ENCODE measurements around the gene BMP7. TPM values are rescaled to one million over a fixed set of nuclear protein-coding genes. Genes with fewer than 3 reads are reported as not detected.

Gene BMP7
- total and polyA plus RNA-seq, 12 donors = 0.72 to 19.2 (median 4.1) TPM

DNA sequence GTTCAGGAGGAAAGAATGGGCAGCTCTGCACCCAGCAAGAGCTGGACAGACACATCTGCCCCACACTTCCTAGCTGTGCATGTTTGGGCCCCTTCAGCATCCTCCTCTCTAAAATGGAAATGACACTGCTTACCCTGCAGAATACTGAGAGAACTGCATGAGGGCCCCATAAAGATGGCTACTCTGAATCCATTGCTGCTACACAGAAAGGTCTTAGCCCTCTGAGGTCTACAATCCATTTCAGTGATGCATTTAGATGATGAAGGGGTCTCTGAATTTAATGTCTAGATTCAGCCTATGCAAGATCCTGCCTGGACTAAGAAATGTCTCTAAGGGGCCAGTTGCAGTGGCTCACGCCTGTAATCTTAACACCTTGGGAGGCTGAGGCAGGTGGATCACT, 11.3 kb downstream of the BMP7 start:
- H3K27ac ChIP-seq = no peak overlapping the region
- peaks cover 0 to 5% (median 0%) of the 10 kb centered on the region in 9 donors for H3K4me1 ChIP-seq
- ATAC-seq (no peak), DNase-seq (no peak)
- no peak overlapping the region for H3K4me3 ChIP-seq
- peaks cover 0 to 83% (median 52%) of the 10 kb centered on the region in 7 donors for H3K27me3 ChIP-seq
- H3K9me3 ChIP-seq = no peaks in the 10 kb centered on the region
- intact Hi-C loops (cut with DNase I) = no loop called here
- H3K36me3 ChIP-seq = no peaks in the 10 kb centered on the region
- 80 to 93% methylated on average over 1 of the region's 1 CpG for WGBS, 2 donors
- TF ChIP-seq, protein P1, sequence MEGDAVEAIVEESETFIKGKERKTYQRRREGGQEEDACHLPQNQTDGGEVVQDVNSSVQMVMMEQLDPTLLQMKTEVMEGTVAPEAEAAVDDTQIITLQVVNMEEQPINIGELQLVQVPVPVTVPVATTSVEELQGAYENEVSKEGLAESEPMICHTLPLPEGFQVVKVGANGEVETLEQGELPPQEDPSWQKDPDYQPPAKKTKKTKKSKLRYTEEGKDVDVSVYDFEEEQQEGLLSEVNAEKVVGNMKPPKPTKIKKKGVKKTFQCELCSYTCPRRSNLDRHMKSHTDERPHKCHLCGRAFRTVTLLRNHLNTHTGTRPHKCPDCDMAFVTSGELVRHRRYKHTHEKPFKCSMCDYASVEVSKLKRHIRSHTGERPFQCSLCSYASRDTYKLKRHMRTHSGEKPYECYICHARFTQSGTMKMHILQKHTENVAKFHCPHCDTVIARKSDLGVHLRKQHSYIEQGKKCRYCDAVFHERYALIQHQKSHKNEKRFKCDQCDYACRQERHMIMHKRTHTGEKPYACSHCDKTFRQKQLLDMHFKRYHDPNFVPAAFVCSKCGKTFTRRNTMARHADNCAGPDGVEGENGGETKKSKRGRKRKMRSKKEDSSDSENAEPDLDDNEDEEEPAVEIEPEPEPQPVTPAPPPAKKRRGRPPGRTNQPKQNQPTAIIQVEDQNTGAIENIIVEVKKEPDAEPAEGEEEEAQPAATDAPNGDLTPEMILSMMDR (IDR thresholded peaks at IDR 0.05) = no peak

DNA sequence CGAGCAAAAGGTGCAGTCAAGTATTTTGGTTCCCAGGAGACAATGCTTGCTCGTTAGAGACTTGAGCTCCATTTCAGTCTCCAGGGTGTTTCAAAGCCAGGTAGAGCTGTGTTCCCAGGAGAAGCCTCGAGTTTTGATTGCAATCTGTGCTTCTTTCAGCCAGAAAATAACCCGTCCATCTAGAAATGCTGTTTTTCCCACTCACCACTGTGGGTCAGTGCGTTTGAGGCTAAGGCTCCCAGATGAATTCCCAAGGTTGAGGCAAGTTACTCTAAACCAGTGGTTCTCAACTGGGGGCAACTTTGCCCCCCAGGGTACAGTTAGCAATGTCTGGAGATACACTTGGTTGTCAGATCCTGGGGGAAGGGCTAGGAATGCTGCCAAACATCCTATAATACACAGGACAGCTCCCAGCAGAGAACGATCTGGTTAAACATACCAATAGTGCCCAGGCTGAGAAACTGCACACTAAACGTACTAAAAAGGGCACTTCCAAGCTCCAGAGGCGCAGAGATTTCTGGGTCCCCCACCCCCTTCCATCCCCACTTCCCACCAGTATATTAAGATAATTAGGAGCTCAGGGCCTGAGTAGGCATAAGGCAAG, 13.8 kb downstream of the BMP7 start:
- 52 to 62% methylated on average over 8 of the region's 8 CpGs for WGBS, 2 donors
- H3K4me1 ChIP-seq = peaks cover 0 to 5% (median 0%) of the 10 kb centered on the region in 9 donors
- no peak overlapping the region for H3K4me3 ChIP-seq
- DNase-seq (no peak), ATAC-seq (no peak)
- peaks cover 0 to 75% (median 31%) of the 10 kb centered on the region in 7 donors for H3K27me3 ChIP-seq
- H3K27ac ChIP-seq = no peak overlapping the region
- no peaks in the 10 kb centered on the region for H3K36me3 ChIP-seq
- H3K9me3 ChIP-seq = peaks cover 0 to 6% (median 0%) of the 10 kb centered on the region in 11 donors
- TF ChIP-seq, protein P1 (IDR thresholded peaks at IDR 0.05) = no peak
- intact Hi-C loops (cut with DNase I) = no loop called here

DNA sequence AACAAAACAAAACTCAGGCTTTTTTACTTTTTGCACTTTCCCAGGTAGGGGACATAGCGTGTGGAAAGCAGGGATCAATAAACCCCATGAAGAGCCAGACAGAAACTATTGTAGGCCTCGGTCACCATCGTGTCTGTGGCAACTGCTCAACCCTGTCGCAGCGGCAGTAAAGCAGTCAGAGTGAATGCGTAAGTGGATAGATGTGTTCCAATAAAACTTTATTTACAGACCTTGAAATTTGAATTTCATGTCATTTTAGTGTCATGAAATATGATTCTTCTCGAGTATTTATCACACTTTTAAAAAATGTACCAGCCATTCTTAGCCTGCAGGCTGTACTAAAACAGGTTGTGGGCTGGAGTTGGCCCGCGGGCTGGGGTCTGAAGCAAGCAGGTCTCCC, 14.5 kb downstream of the BMP7 start:
- H3K27ac ChIP-seq = peak overlapping the region in 1 of 10 donors; percentile 45
- H3K27me3 ChIP-seq = peaks cover 0 to 70% (median 29%) of the 10 kb centered on the region in 7 donors
- intact Hi-C loops (cut with DNase I) = no loop called here
- ATAC-seq = no peak
- H3K4me3 ChIP-seq = no peak overlapping the region
- H3K36me3 ChIP-seq = no peaks in the 10 kb centered on the region
- peaks cover 0 to 6% (median 0%) of the 10 kb centered on the region in 11 donors for H3K9me3 ChIP-seq
- no peak for DNase-seq
- peaks cover 0 to 5% (median 0%) of the 10 kb centered on the region in 9 donors for H3K4me1 ChIP-seq
- TF ChIP-seq, protein P1 (IDR thresholded peaks at IDR 0.05) = no peak
- 90 to 95% methylated on average over 9 of the region's 9 CpGs for WGBS, 2 donors

DNA sequence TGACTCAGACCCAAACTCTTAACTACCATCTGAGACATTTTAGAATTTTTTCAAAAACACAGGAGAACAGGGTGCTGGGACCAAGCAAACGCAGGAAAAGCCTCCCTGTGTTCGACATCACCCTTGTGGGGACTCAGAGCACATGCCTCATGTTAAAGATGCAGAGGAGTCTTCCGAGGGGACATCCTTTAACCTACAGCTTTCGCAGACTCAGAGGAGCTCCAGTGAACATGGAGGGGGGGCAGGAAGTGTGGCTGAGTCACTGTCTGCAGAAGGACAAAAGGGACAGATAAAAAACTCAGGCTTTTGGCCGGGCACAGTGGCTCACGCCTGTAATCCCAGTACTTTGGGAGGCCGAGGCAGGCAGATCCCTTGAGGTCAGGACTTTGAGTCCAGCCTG, 15.1 kb downstream of the BMP7 start:
- intact Hi-C loops (cut with DNase I) = no loop called here
- Histone ChIP-seq H3K36me3 (no peaks in the 10 kb centered on the region), H3K4me3 (no peak overlapping the region), H3K9me3 (peaks cover 0 to 6% (median 0%) of the 10 kb centered on the region in 11 donors), H3K27ac (peak overlapping the region in 1 of 10 donors; percentile 45), H3K4me1 (peaks cover 0 to 5% (median 0%) of the 10 kb centered on the region in 9 donors), H3K27me3 (peaks cover 0 to 64% (median 23%) of the 10 kb centered on the region in 7 donors)
- DNase-seq (no peak), ATAC-seq (peak in 4 of 8 donors; percentile 34 to 81 (median 51))
- 20 to 31% methylated on average over 7 of the region's 7 CpGs for WGBS, 2 donors
- TF ChIP-seq, protein P1 (IDR thresholded peaks at IDR 0.05) = no peak
